Measurements from ENCODE around the gene FMNL2.

GRCh38 chr2:152623775-152624174 lies 288.8 kb downstream of the FMNL2 start:
- TF ChIP-seq CTCF (IDR thresholded peaks at IDR 0.05; ENCODE audit: insufficient read depth, low read length, poor library complexity, severe bottlenecking) = no peak
- TF ChIP-seq EZH2phosphoT487 (conservative IDR thresholded peaks at IDR 0.05; ENCODE audit: low read length) = no peak

Measured in SU-DHL-6 (cell line).